Measurements from ENCODE around the gene MRPL3.

The MRPL3 gene

DNA sequence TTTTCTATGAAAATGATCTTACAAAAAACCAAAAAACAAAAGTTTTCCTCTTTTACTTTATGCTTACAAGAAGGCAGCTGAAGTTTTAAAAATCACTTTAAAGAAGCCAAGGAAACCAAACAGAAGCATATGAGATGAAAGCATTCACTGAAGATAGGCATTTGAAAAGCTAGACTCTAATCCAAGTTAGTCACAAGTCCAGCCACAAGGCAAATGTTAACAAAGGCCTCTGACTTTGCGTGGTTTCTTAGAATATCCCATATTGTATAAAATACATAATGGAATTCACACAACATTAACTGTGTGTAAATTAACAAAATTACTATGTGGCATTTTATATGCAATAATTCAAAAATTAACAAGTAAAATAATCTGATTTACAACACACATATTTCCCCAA is 17.7 kb downstream of the MRPL3 start:
- Histone ChIP-seq H3K9ac (ENCODE audit: insufficient read length) (no peak overlapping the region), H3K9me3 (ENCODE audit: low read depth, low read length) (no peaks in the 10 kb centered on the region), H3K27ac (no peak overlapping the region), H3K36me3 (ENCODE audit: insufficient read depth, low read length) (peaks cover 85% of the 10 kb centered on the region), H3K4me3 (no peak overlapping the region)
- no peak for DNase-seq (ENCODE audit: low read depth, low spot score)
- TF ChIP-seq FOXP2 (optimal IDR thresholded peaks at IDR 0.05; ENCODE audit: control extremely low read depth, extremely low read length, insufficient read depth) (no peak), POLR2AphosphoS5 (IDR thresholded peaks at IDR 0.05; ENCODE audit: borderline replicate concordance, low read depth, low read length) (no peak), EZH2 (IDR thresholded peaks at IDR 0.05) (no peak)

DNA sequence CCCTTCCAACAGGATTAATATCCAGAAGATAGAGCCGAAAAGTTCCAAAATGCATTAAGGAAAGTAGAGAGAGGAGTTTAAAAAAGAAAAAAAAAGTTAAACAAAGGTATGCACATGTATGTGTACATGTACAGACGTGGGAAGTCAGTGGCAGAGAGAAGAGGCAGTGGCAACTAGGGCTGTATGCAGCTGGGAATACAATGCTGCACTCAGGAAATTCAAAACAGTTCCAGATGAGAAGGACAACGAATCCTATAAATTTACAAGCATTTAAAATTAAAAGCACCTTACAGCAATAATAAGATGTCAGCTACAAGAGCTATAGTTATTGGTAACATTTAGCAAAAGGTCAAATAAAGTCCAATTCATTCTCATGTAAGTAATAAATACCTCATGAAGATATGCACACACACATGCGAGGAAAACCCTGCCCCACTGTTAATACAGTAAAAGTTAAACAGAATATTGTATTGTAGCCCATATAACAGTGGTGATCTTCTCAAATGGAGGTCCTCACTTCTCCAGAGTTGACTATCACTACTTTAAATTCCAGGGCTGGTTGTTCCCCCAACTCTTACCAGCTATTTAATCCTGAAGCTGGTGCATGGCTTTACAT is 18.2 kb downstream of the MRPL3 start:
- no peak for DNase-seq (ENCODE audit: low read depth, low spot score)
- peaks cover 84% of the 10 kb centered on the region for H3K36me3 ChIP-seq (ENCODE audit: insufficient read depth, low read length)
- no peaks in the 10 kb centered on the region for H3K9me3 ChIP-seq (ENCODE audit: low read depth, low read length)
- no peak overlapping the region for H3K4me3 ChIP-seq
- no peak for TF ChIP-seq EZH2 (IDR thresholded peaks at IDR 0.05)
- no peak for TF ChIP-seq FOXP2 (optimal IDR thresholded peaks at IDR 0.05; ENCODE audit: control extremely low read depth, extremely low read length, insufficient read depth)
- no peak for TF ChIP-seq POLR2AphosphoS5 (IDR thresholded peaks at IDR 0.05; ENCODE audit: borderline replicate concordance, low read depth, low read length)
- no peak overlapping the region for H3K27ac ChIP-seq
- no peak overlapping the region for H3K9ac ChIP-seq (ENCODE audit: insufficient read length)

DNA sequence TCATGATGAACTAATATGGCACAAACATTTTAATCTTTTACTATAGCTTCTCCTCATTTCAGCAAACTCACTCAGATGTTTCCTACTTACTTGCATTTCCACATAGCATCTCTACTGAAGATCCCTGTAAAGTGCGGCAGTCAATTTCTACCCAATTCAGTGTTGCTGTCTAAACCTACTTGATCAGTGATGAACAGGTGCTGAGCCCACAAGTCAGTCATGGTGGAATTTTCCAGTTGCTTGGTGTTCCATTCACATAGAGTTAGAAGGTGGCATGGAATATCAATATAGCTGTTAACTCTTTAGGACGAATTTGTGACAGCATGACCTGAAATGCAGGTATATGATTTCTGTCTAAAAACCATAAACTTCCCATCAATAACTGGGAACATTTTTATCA is 22.7 kb downstream of the MRPL3 start:
- no peaks in the 10 kb centered on the region for H3K9me3 ChIP-seq (ENCODE audit: low read depth, low read length)
- TF ChIP-seq POLR2AphosphoS5 (IDR thresholded peaks at IDR 0.05; ENCODE audit: borderline replicate concordance, low read depth, low read length): no peak
- TF ChIP-seq FOXP2 (optimal IDR thresholded peaks at IDR 0.05; ENCODE audit: control extremely low read depth, extremely low read length, insufficient read depth): no peak
- TF ChIP-seq EZH2 (IDR thresholded peaks at IDR 0.05): no peak
- H3K36me3 ChIP-seq (ENCODE audit: insufficient read depth, low read length): peaks cover 76% of the 10 kb centered on the region
- H3K9ac ChIP-seq (ENCODE audit: insufficient read length): no peak overlapping the region
- H3K4me3 ChIP-seq: no peak overlapping the region
- no peak overlapping the region for H3K27ac ChIP-seq
- DNase-seq (ENCODE audit: low read depth, low spot score): no peak

DNA sequence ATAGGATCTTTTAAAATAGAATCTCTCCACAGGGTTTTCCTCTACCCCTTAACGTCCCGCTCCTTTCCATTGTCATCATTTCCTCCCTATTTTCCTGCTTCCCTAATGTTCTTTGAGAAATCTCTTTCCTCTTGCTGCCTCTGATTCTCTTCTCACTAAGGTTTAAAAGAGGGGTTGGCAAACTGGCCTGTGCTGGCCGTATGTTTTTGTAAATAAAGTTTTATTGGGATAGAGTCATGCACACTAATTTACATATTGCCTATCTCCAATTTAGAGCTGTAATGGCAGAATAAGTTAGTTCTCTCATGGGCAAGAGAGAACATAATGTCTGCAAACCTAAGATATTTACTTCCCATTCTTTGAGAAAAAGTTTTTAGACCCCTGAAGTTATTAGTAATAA is 25.0 kb downstream of the MRPL3 start:
- Histone ChIP-seq H3K36me3 (ENCODE audit: insufficient read depth, low read length) (peaks cover 74% of the 10 kb centered on the region), H3K4me3 (no peak overlapping the region), H3K27ac (no peak overlapping the region), H3K9ac (ENCODE audit: insufficient read length) (no peak overlapping the region), H3K9me3 (ENCODE audit: low read depth, low read length) (no peaks in the 10 kb centered on the region)
- no peak for TF ChIP-seq EZH2 (IDR thresholded peaks at IDR 0.05)
- no peak for TF ChIP-seq FOXP2 (optimal IDR thresholded peaks at IDR 0.05; ENCODE audit: control extremely low read depth, extremely low read length, insufficient read depth)
- TF ChIP-seq POLR2AphosphoS5 (IDR thresholded peaks at IDR 0.05; ENCODE audit: borderline replicate concordance, low read depth, low read length): no peak
- no peak for DNase-seq (ENCODE audit: low read depth, low spot score)

DNA sequence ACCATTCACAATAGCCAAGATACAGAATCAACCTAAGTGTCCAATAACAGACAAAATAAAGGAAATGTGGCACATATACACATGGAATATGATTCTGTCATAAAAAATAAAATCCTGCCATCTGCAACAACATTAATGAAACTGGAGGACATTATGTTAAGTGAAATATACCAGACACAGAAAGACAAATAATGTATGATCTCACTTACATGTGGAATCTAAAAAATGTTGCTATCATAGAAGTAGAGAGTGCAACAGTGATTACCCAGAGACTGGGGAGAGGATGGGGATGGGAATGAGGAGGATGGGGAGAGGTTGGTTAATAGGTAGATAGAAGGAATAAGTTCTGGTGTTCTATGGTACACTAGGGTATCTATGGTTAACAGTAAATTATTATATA is 28.7 kb downstream of the MRPL3 start:
- H3K9ac ChIP-seq (ENCODE audit: insufficient read length): no peak overlapping the region
- H3K4me3 ChIP-seq: no peak overlapping the region
- no peak for TF ChIP-seq POLR2AphosphoS5 (IDR thresholded peaks at IDR 0.05; ENCODE audit: borderline replicate concordance, low read depth, low read length)
- no peak for TF ChIP-seq EZH2 (IDR thresholded peaks at IDR 0.05)
- no peak for TF ChIP-seq FOXP2 (optimal IDR thresholded peaks at IDR 0.05; ENCODE audit: control extremely low read depth, extremely low read length, insufficient read depth)
- peaks cover 79% of the 10 kb centered on the region for H3K36me3 ChIP-seq (ENCODE audit: insufficient read depth, low read length)
- H3K9me3 ChIP-seq (ENCODE audit: low read depth, low read length): no peaks in the 10 kb centered on the region
- no peak for DNase-seq (ENCODE audit: low read depth, low spot score)
- H3K27ac ChIP-seq: no peak overlapping the region

DNA sequence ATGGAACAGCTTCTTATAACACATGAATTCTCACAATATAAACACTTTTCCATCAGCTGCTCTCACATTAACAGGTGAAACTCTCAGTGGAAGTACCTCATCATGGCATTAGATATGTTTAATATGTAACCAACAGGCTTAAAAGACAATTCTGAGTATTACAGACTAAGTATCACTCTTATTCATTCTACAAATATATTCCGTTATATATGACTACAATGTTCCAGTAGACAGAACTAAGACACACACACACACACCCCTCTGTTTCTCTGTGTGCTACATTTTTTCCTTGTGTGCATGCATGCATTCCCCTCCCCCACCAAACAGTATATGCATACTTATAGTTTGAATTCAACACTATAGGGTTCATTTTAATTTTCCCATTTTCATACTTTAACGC is 32.4 kb downstream of the MRPL3 start:
- Histone ChIP-seq H3K27ac (no peak overlapping the region), H3K9ac (ENCODE audit: insufficient read length) (no peak overlapping the region), H3K4me3 (no peak overlapping the region), H3K9me3 (ENCODE audit: low read depth, low read length) (no peaks in the 10 kb centered on the region), H3K36me3 (ENCODE audit: insufficient read depth, low read length) (peaks cover 95% of the 10 kb centered on the region)
- DNase-seq (ENCODE audit: low read depth, low spot score): no peak
- TF ChIP-seq POLR2AphosphoS5 (IDR thresholded peaks at IDR 0.05; ENCODE audit: borderline replicate concordance, low read depth, low read length) (no peak), EZH2 (IDR thresholded peaks at IDR 0.05) (no peak), FOXP2 (optimal IDR thresholded peaks at IDR 0.05; ENCODE audit: control extremely low read depth, extremely low read length, insufficient read depth) (no peak)

DNA sequence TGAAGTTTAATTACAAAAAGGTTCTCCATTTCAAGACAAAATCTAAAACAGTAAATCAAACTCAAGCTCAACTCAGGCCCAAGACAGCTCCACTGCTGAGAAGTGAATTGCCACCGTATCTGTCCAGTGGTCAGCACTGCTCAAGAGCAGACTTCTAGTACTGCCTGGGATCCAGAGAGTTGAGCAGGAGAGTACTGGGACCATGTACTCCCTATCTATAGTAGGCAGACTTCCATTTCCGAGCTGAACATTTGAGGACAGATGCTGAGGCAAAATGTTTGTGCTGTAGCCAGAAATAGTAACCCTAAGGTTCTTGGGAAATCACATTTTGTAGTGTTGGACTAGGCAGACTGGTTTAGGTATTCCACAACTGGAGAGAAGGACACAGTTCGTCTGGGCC is 44.1 kb downstream of the MRPL3 start:
- H3K9ac ChIP-seq (ENCODE audit: insufficient read length): no peak overlapping the region
- no peak overlapping the region for H3K4me3 ChIP-seq
- no peak for TF ChIP-seq FOXP2 (optimal IDR thresholded peaks at IDR 0.05; ENCODE audit: control extremely low read depth, extremely low read length, insufficient read depth)
- H3K27ac ChIP-seq: no peak overlapping the region
- DNase-seq (ENCODE audit: low read depth, low spot score): no peak
- no peaks in the 10 kb centered on the region for H3K9me3 ChIP-seq (ENCODE audit: low read depth, low read length)
- H3K36me3 ChIP-seq (ENCODE audit: insufficient read depth, low read length): peaks cover 45% of the 10 kb centered on the region

DNA sequence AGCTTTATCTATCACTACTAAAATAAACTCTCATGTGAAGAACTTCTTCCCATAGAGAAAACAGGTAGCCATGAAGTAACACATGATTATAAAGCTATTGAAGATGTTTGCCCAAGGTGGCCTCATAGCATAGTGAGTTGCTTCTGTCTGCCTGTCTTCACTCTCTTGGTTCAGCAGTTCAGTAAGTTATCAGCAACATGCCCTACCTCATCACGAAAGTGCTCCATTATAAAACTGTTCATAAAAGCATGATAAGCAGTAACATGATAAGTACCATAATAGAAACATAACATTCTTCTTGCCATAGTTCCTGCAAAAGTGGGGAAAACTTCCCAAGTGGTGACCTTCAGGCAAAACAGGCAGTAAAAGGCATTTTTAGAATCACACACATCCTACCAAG is 45.6 kb downstream of the MRPL3 start:
- Histone ChIP-seq H3K9me3 (ENCODE audit: low read depth, low read length) (no peaks in the 10 kb centered on the region), H3K27ac (no peak overlapping the region), H3K36me3 (ENCODE audit: insufficient read depth, low read length) (peaks cover 31% of the 10 kb centered on the region), H3K9ac (ENCODE audit: insufficient read length) (no peak overlapping the region), H3K4me3 (no peak overlapping the region)
- TF ChIP-seq EZH2 (IDR thresholded peaks at IDR 0.05) (no peak), FOXP2 (optimal IDR thresholded peaks at IDR 0.05; ENCODE audit: control extremely low read depth, extremely low read length, insufficient read depth) (no peak), POLR2AphosphoS5 (IDR thresholded peaks at IDR 0.05; ENCODE audit: borderline replicate concordance, low read depth, low read length) (no peak)
- no peak for DNase-seq (ENCODE audit: low read depth, low spot score)

DNA sequence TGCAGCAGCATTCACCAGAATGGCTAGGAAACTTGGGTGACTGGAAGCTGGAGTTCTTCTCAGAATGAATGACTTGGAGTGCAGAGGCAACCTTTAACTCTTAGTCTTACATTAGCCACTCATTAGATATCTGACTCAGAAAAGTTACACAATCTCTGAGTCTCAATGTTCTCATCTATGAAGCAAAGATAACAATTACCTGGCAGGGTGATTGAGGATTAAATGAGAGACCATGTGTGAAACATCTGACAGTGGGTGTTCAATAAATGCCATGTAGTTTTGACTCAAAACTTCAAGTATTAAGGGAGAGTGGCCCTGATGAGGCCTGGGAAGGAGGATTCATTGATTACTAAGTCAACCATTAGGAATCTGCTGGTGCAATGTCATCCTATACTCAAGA is 48.3 kb downstream of the MRPL3 start:
- DNase-seq (ENCODE audit: low read depth, low spot score): no peak
- H3K4me3 ChIP-seq: no peak overlapping the region

More for the DNA sequence above, 48.3 kb downstream of the MRPL3 start:
- Histone ChIP-seq H3K9ac (ENCODE audit: insufficient read length) (no peak overlapping the region), H3K36me3 (ENCODE audit: insufficient read depth, low read length) (peaks cover 6% of the 10 kb centered on the region), H3K9me3 (ENCODE audit: low read depth, low read length) (no peaks in the 10 kb centered on the region), H3K27ac (no peak overlapping the region)
- no peak for TF ChIP-seq POLR2AphosphoS5 (IDR thresholded peaks at IDR 0.05; ENCODE audit: borderline replicate concordance, low read depth, low read length)
- TF ChIP-seq EZH2 (IDR thresholded peaks at IDR 0.05): no peak
- TF ChIP-seq FOXP2 (optimal IDR thresholded peaks at IDR 0.05; ENCODE audit: control extremely low read depth, extremely low read length, insufficient read depth): no peak
